HG02642 (cell line): ENCODE measurements around the gene REPS1.
A peak's percentile ranks its signal among the peaks of the same experiment; 100 is the strongest.
"Not testable (repeated sequence)": the region's sequence is repeated elsewhere in the genome, so short reads cannot be mapped to it uniquely, and the experiment has no call there.

Source experiments
- ATAC-seq: cut with Tn5 transposase; IDR thresholded peaks from one replicate; pipeline ENCODE4 v1.9.1; 2021; ENCODE audit warnings: mild to moderate bottlenecking; ENCODE audit not compliant: unreplicated experiment, poor library complexity

The REPS1 gene

DNA sequence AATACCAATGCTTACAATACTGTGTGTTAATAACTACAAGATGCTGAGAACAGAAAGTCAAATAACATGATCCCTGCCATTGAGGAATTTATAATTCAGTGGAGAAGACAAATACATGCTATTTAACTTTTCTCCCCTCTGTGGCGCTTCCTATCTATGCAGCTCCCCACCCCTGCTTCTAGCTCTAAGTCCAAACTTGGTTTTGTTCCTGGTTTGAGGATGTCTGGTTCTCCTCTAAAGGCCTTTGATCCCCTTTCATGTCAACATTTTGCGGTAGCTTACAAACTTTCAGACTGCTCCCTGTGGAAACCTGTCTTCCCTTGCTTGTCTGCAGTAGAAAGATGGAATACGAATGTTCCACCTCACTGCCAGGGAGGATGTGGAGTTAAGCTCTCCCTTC is 18.4 kb upstream of the REPS1 start:
- no peak for ATAC-seq

- ATAC-seq = no peak
Measured at GRCh38 chr6:139003751-139004150, 15.7 kb upstream of the REPS1 start.

DNA sequence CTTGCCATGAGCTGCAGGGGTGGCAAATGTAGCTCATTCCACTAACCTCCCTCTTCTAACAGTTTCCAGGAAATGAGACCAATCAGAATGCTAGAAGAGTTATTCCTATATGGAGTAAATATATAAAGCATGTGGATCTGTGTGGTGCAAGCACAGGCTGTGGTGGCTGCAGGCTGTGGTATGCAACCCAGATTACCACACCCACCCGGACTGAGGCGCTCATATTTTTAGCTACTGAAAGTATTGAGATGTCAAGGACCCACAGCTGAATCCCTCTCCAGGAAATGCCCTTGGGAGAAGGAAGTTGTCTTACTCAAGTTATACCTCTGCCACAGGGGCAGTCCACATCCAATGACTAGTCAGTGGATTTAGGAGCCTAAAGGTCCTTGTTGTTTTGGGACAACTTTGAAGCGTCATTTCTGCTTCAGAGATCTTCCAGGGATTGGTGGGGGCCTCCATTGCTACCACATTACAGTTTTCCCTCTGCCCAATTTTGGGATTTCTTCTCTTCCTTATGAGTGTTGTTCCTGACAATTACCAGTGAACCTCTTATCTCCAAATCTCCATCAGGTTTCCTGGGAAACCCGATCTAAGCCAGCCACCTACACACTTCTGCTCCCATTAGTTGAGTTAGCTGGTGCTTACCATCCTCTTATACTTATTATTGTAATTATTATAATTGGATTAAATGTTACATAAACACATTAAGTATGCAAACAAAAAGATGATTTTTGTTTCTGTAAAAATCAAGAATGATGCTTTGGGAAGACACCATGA is 12.1 kb upstream of the REPS1 start:
- no peak for ATAC-seq

GRCh38 chr6:138997136-138997535 is 9.1 kb upstream of the REPS1 start:
- ATAC-seq = no peak

- no peak for ATAC-seq
Measured at GRCh38 chr6:138996524-138996923, 8.5 kb upstream of the REPS1 start.

DNA sequence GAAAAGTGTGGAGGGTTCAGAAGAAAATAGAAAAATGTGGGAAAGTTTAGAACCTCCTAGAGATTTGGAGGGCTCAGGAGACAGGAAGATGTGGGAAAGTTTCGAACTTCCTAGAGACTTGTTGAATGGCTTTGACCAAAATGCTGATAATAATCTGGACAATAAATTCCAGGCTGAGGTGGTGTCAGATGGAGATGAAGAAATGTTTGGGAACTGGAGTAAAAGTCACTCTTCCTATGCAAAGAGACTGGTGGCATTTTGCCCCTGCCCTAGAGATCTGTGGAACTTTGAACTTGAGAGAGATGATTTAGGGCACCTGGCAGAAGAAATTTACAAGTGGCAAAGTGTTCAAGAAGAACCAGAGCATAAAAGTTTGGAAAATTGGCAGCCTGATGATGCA is 5.4 kb upstream of the REPS1 start:
- ATAC-seq = not testable (repeated sequence)

GRCh38 chr6:138992965-138993364 is 4.9 kb upstream of the REPS1 start:
- ATAC-seq = not testable (repeated sequence)

GRCh38 chr6:138991206-138991605 is 3.2 kb upstream of the REPS1 start:
- no peak for ATAC-seq

DNA sequence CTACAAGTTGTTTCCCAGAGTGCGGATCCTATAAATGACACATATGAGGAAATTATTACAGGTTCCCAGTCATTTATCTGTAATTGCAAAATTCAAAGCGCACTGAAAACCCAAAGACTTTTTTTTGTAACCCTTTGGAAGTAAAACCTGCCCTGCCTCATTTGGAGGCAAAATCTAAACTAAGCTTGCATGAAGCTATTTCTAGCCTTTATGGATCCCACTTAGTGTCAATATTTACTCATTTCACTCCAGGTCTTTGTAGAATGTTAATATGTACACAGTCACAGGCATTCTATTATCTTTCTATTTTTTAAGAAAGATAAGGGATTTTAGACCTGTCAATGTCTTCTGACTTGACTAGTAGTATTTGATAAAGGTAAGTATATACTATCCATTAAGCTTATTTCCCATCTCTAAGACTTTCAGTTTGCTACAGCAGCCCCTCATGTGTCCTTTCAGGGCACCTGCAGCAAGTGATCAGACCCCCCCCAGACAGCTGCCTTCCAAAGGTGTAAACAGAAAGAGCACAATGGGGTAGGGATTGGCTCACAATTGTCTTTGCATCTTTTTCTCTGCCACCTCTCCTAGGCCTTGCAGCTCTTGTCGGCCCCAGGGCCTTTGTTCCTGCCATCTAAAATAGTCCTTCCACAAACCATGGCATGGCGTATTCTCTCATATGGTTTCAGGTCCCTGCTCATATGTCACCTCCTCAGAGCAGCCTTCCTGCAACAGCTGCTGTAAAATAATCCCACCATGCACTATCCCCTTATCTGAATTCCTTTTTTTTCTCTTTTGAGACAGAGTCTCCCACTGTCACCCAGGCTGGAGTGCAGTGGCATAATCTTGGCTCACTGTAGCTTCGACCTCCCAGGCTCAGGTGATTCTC is 1.3 kb upstream of the REPS1 start:
- no peak for ATAC-seq

DNA sequence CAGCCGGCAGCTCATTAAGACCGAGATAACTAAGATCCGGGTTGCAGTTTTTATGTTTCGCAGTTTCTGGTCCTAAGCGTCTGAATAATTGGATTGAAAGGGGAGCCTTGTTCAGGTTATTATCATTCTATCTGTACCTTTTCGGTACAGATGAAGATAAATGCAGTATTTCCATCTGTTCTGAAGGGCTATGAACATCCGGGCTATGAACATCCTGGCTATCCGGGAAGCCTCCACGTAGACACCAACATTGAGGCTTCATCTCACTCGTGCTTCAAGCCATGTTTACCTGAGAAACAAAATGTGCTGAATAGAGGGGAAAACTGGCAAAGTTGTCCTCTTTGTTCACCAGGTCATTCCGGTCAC is 399 bp upstream of the REPS1 start:
- ATAC-seq = peak; percentile 11

DNA sequence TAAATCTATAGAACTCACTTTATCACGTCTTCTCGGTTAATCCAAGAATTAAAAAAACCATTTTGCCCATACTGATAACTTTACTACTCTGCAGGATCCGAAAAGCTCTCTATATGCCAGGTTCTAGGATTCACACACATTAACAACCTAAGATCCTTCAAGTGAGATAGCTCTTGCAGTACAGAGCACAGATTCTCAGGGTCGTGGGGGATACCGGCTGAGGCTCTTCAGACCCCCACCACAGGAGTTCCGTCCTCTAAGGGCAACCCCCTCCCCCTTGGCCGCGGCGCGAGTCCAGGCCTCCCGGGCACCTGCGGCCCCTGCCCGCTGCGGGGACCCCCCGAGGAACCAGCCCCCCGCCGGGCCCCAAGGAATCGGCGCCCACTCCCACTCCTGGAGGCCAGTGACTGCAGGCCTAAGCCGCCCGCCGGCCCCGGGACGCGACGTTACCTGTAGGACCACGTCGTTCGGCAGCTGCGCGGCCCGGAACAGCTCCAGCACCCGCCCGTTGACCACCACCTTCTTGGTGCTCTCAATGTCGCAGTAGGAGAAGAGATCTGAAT is 892 bp downstream of the REPS1 start:
- ATAC-seq = peak; percentile 3

DNA sequence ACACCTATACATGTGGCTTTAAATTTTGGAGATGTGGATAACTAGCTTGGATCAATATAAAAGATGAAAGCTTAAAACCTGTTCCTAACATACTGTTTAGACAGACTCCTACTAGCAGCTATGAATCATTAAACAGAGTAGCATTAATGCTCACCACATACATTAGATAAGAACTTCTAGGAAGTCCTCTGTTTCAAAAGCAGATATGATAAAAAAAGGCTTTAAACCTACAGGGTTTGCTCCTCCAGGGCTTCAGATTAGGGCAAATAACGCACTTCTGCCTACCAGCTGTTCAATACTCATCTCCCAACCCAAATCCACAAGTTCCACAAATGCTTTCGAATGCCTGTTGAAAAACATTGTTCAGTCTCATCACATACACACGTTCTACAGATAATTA is 1.5 kb downstream of the REPS1 start:
- no peak for ATAC-seq

- no peak for ATAC-seq
Measured at GRCh38 chr6:138981416-138981815, 6.6 kb downstream of the REPS1 start.

DNA sequence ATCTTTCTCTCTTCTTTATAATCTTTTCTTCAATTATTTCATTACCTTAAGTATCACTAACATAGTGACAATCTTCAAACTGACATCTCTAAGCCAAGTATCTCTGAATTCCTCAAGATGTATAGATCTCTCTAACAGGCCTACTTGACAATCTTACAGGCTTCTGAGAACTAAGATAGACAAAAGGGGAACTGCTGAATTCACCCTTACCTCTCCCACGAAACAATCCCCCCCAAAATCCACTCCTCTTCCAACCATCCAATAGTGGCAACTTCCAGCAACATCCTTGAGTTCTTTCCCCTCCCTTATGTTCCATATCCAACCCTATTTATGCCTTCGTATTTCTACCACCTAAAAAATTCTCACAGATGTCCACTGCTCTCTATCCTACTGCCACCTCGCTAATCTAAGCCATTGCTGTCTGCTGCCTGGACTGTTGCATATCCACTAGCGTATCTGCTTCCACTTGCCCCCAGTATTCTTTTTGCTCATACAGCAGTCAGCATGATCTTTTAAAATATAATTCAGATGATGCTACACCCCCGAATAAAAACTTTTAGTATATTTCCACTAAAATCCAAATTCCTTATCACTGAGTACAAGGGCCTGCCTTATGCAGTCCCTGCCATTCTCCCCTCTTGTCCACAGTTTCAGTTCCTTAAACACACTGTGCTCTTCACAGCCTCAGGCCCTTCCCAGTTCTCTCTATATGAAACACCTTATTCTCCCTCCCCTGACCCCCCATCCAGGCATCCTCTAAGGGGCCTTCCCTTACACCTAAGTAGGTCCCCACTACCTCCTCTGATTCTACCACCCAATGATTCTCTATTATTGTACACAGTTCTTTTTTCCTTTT is 8.0 kb downstream of the REPS1 start:
- ATAC-seq = peak; percentile 44

- ATAC-seq = no peak
Measured at GRCh38 chr6:138979365-138979764, 8.7 kb downstream of the REPS1 start.

GRCh38 chr6:138978229-138978628 is 9.8 kb downstream of the REPS1 start:
- no peak for ATAC-seq

DNA sequence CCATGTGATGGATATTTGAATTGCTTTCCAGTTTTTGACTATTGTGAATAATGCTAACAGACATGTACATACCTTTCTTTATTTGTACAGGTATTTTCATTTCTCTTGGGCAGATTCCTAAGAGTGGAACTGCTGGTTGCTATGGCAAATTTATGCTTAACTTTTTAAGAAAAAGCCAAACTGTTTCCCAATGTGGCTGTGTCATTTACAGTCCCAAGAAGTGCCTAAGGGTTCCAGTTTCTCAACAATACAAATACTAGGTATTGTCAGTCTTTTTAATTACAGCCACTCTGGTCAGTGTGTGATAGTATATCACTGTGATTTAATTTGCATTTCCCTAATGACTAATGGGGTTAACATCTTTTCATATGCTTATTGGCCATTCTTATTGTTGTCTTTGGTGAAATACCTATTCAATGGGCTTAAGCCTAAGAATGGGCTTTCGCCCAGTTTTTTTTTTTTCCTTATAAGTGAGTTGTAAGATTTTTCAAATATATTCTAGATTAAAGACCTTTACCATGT is 10.3 kb downstream of the REPS1 start:
- no peak for ATAC-seq

DNA sequence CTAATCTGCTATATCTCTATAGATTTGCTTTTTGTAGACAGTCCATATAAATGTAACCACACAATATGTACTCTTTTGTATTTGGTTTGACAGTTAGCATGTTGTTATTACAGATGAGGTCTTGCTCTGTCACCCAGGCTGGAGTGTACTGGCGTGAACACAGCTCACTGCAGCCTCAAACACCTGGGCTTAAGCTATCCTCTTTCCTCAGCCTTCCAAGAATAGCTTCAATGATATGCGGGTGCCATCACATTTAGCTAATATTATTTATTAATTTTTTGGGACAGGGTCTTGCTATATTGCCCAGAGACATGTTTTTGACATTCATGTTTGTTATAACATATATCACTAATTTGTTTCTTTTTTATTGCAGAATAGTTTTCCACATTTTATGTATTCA is 10.8 kb downstream of the REPS1 start:
- no peak for ATAC-seq

- ATAC-seq = no peak
Measured at GRCh38 chr6:138975815-138976214, 12.2 kb downstream of the REPS1 start.

DNA sequence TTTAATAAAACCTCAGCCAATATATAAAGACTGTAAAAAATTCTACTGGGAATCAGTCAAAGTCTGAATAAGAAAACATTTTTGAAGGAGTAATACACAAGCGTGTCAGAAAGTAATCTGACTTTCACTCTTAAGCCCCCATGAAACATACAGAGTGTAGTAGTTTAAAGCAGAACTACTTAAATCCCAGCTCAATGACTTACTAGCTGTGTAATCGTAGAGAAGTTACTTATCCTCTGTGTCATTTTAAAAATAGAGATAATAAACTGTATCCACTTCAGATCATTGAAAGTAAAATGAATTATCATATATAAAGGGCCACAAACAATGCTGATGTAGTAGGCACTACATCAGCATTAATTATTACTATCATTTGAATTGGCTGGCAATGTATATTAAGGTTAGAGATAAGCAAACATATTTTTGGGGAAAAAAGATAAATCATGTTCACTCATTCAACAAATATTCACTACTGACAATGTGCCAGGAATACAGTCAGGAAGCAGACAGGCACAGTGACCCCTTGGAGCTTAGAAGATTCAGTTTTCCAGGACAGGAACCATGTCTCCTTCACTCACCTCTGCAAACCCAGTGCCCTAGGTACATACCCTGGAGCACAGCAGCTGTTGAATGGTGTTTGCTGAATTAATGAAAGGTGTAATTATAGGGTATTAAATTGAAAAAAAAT is 14.4 kb downstream of the REPS1 start:
- no peak for ATAC-seq
